Adrenal gland (tissue), 5 donors: ENCODE results near the gene RNF10.

Source experiments
- POLR2A ChIP-seq, 2 donors: fragments of 450-650 bp; IDR thresholded peaks; one replicate each; pipeline ENCODE4 v1.6.1; 2017; ENCODE audit warnings: antibody characterized with exemption in 2 of 2, mild to moderate bottlenecking in 2 of 2, moderate library complexity in 1 of 2
- TF ChIP-seq, protein P1 (sequence below), 6 experiments: fragments of 450-650 bp in 4 of 6; fragments of 200-600 bp in 2 of 6; sonication (generic) in 1 of 6; IDR thresholded peaks; 1 replicate in 5 of 6; 2 replicates in 1 of 6; pipeline versions ENCODE4 v1.5.1 to v1.8.0; 2016 to 2021; ENCODE audit warnings: antibody characterized with exemption in 6 of 6, mild to moderate bottlenecking in 2 of 6, moderate library complexity in 1 of 6
- donor health status: DM: no; HTN: no; CAD: no.

DNA sequence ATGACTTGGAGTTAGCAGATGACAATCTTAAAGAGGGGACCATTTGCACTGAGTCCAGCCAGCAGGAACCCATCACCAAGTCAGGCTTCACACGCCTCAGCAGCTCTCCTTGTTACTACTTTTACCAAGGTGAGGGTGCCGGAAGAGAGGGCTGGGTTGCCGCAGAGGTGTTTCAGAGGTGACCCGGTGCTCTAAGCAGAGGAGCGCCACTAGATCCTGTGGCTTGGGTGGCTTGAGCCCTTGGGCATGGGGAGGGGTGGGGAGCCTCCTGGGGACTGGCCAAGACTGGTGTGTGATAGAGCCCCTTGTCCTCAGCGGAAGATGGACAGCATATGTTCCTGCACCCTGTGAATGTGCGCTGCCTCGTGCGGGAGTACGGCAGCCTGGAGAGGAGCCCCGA lies 29.3 kb downstream of the RNF10 start:
- TF ChIP-seq, protein P1, sequence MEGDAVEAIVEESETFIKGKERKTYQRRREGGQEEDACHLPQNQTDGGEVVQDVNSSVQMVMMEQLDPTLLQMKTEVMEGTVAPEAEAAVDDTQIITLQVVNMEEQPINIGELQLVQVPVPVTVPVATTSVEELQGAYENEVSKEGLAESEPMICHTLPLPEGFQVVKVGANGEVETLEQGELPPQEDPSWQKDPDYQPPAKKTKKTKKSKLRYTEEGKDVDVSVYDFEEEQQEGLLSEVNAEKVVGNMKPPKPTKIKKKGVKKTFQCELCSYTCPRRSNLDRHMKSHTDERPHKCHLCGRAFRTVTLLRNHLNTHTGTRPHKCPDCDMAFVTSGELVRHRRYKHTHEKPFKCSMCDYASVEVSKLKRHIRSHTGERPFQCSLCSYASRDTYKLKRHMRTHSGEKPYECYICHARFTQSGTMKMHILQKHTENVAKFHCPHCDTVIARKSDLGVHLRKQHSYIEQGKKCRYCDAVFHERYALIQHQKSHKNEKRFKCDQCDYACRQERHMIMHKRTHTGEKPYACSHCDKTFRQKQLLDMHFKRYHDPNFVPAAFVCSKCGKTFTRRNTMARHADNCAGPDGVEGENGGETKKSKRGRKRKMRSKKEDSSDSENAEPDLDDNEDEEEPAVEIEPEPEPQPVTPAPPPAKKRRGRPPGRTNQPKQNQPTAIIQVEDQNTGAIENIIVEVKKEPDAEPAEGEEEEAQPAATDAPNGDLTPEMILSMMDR (IDR thresholded peaks at IDR 0.05), result no peak
- no peak for TF ChIP-seq POLR2A (IDR thresholded peaks at IDR 0.05)
